Neuronal stem cell (in vitro differentiated cells): Measurements from ENCODE around the gene EIPR1.

Source experiments
- DNase-seq: peaks from one replicate; pipeline ENCODE4 v3.0.0-alpha.2; 2013; ENCODE audit warnings: low spot score
- H2AFZ ChIP-seq: one replicate; pipeline ENCODE4 v1.6.1; 2013; ENCODE audit warnings: mild to moderate bottlenecking, low read length, inconsistent platforms
- H2AK5ac ChIP-seq: 2 replicates; pipeline ENCODE4 v1.6.1; 2013; ENCODE audit warnings: low read depth, mild to moderate bottlenecking, inconsistent platforms, low read length, moderate library complexity, mixed read lengths
- H2BK120ac ChIP-seq: 2 replicates; pipeline ENCODE4 v1.6.1; 2013; ENCODE audit warnings: low read depth, mild to moderate bottlenecking, inconsistent platforms, low read length, moderate library complexity, mixed read lengths
- H2BK12ac ChIP-seq: one replicate; pipeline ENCODE4 v1.6.1; 2013; ENCODE audit warnings: low read length, inconsistent platforms
- H2BK15ac ChIP-seq: 2 replicates; pipeline ENCODE4 v1.6.1; 2013; ENCODE audit warnings: mild to moderate bottlenecking, low read length, inconsistent platforms, mixed read lengths
- H2BK5ac ChIP-seq: one replicate; pipeline ENCODE4 v1.6.1; 2013; ENCODE audit warnings: inconsistent platforms, mild to moderate bottlenecking, low read length, moderate library complexity
- H3K14ac ChIP-seq: one replicate; pipeline ENCODE4 v1.6.1; 2013; ENCODE audit warnings: low read length, inconsistent platforms
- H3K18ac ChIP-seq: 2 replicates; pipeline ENCODE4 v1.6.1; 2013; ENCODE audit warnings: low read length, inconsistent platforms
- H3K23ac ChIP-seq: 2 replicates; pipeline ENCODE4 v1.6.1; 2013; ENCODE audit warnings: low read depth, mild to moderate bottlenecking, mixed read lengths, low read length, inconsistent platforms; ENCODE audit not compliant: poor library complexity
- H3K27ac ChIP-seq: replicated peaks from 3 replicates; pipeline ENCODE4 v1.5.1; 2013; ENCODE audit warnings: low read length, inconsistent platforms
- H3K27me3 ChIP-seq, 3 experiments: 2 replicates each; pipeline ENCODE4 v1.6.1; 2013; ENCODE audit warnings: low read length in 3 of 3, mild to moderate bottlenecking in 2 of 3, inconsistent platforms in 1 of 3, low read depth in 1 of 3, mixed read lengths in 1 of 3, moderate library complexity in 1 of 3; ENCODE audit not compliant: control insufficient read depth in 3 of 3, insufficient read depth in 3 of 3
- H3K36me3 ChIP-seq, 2 donors: replicated peaks in 1 of 2; 2 replicates each; pipeline ENCODE4 v1.6.1; 2013; ENCODE audit warnings: low read length in 2 of 2; ENCODE audit not compliant: control insufficient read depth in 2 of 2, insufficient read depth in 2 of 2
- H3K4ac ChIP-seq: 2 replicates; pipeline ENCODE4 v1.6.1; 2013; ENCODE audit warnings: inconsistent platforms, mild to moderate bottlenecking, low read length, moderate library complexity
- H3K4me1 ChIP-seq, 2 donors: 1 replicate in 1 of 2; 2 replicates in 1 of 2; pipeline ENCODE4 v1.6.1; 2013; ENCODE audit warnings: low read length in 2 of 2, low read depth in 1 of 2; ENCODE audit not compliant: control insufficient read depth in 2 of 2, insufficient read depth in 1 of 2
- H3K4me2 ChIP-seq: one replicate; pipeline ENCODE4 v1.6.1; 2013; ENCODE audit warnings: mild to moderate bottlenecking, low read length, inconsistent platforms; ENCODE audit not compliant: insufficient read depth, poor library complexity, severe bottlenecking
- H3K4me3 ChIP-seq, 2 donors: 2 replicates each; pipeline ENCODE4 v1.5.1; 2013; ENCODE audit warnings: low read length in 2 of 2, mild to moderate bottlenecking in 2 of 2, inconsistent platforms in 1 of 2, moderate library complexity in 1 of 2
- H3K79me1 ChIP-seq: one replicate; pipeline ENCODE4 v1.6.1; 2013; ENCODE audit warnings: low read depth, mild to moderate bottlenecking, inconsistent platforms, low read length, moderate library complexity
- H3K9ac ChIP-seq: one replicate; pipeline ENCODE4 v1.6.1; 2013; ENCODE audit warnings: mild to moderate bottlenecking, low read depth, low read length, inconsistent platforms; ENCODE audit not compliant: poor library complexity
- H3K9me3 ChIP-seq, 2 donors: replicated peaks in 1 of 2; 2 replicates each; pipeline versions ENCODE3 to v1.6.1; 2013; ENCODE audit warnings: low read length in 2 of 2, mild to moderate bottlenecking in 2 of 2, inconsistent platforms in 1 of 2, low read depth in 1 of 2, mixed read lengths in 1 of 2, moderate library complexity in 1 of 2; ENCODE audit not compliant: control insufficient read depth in 2 of 2, insufficient read depth in 1 of 2
- H4K8ac ChIP-seq: one replicate; pipeline ENCODE4 v1.6.1; 2013; ENCODE audit warnings: low read depth, mild to moderate bottlenecking, inconsistent platforms, low read length, moderate library complexity
- H4K91ac ChIP-seq: one replicate; pipeline ENCODE4 v1.6.1; 2013; ENCODE audit warnings: low read length, low read depth, mild to moderate bottlenecking, inconsistent platforms; ENCODE audit not compliant: poor library complexity
- WGBS, 2 donors: extraction: QIAGEN DNeasy Blood & Tissue Kit; methylation state at CpG; one replicate each; pipeline ENCODE4 v1.1.7; 2013; ENCODE audit warnings: missing lambda C conversion rate in 2 of 2, mixed read lengths in 1 of 2; ENCODE audit not compliant: insufficient read length in 2 of 2, insufficient replicate concordance in 1 of 2; ENCODE audit errors: extremely low coverage in 2 of 2; 5-methylcytosine and 5-hydroxymethylcytosine counted together

EIPR1 gene

DNA sequence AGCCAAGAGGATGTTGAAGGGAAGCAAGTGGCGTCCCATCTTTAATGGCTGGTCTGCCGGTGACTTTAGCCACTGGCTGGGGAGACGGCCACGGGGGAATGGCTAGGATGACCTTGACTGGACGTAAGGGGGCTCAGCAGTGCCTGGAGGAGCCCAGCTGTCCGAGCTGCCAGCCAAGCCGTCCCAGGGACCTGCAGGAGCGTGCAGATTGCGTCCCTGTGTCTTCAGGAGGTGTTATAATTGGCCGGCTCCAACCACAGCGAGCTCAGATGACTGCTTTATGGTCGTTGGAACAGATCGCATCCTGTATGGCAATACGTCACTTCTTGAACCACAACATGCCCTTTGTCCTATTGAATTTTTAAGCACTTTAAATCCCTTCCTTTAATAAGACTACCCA is 204.6 kb downstream of the EIPR1 start:
- Histone ChIP-seq H2BK120ac (no peak overlapping the region), H3K23ac (no peak overlapping the region), H2BK15ac (no peak overlapping the region), H3K9me3 (no peaks in the 10 kb centered on the region), H2BK5ac (no peak overlapping the region), H2AFZ (no peak overlapping the region), H4K8ac (no peak overlapping the region), H3K18ac (no peak overlapping the region), H3K27ac (no peak overlapping the region), H3K14ac (no peak overlapping the region), H3K27me3 (no peaks in the 10 kb centered on the region), H2AK5ac (no peak overlapping the region), H3K36me3 (peaks cover 6 to 16% of the 10 kb centered on the region in 2 donors), H3K9ac (no peak overlapping the region), H2BK12ac (no peak overlapping the region), H3K4me3 (no peak overlapping the region), H3K4ac (no peak overlapping the region), H4K91ac (no peak overlapping the region), H3K79me1 (no peaks in the 10 kb centered on the region), H3K4me1 (peaks cover 13 to 14% of the 10 kb centered on the region in 2 donors), H3K4me2 (no peak overlapping the region)
- WGBS, 2 donors, result no CpG with 5 or more reads among the region's 14 CpGs
- DNase-seq, result no peak

DNA sequence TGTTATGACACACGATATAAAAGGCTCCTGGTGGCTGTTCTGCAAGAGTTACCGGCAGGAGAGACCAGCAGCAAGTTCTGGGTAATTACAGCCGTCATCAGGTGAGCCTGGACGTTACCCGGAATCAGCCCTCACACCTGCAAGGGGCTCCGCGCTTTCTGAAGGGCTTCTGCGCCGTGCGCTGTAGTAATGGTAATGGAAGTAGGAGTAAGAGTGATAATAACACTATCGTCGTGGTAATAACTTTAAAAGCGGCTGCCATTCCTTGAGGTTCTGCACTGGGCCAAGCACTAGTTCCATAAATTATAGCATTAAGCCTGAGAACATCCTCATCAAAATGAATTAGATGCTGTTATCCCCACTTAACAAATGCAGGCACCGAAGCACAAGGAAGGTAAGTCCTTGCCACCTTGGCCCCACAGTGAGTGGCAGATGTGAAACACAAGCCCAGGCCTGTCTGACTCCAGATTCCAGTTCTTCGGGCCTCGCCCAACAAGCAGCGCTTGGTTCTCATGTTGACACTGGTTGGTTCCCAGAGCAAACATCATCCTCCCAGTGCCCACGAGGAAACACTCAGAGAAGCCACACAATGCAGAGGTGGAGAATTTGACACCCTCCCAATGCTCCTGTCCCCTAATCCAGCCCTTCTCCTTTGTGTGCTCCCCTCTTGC is 205.2 kb downstream of the EIPR1 start:
- Histone ChIP-seq H4K91ac (no peak overlapping the region), H3K9me3 (no peaks in the 10 kb centered on the region), H3K14ac (no peak overlapping the region), H3K23ac (no peak overlapping the region), H4K8ac (no peak overlapping the region), H2AK5ac (no peak overlapping the region), H2BK12ac (no peak overlapping the region), H2BK120ac (no peak overlapping the region), H2AFZ (no peak overlapping the region), H2BK15ac (no peak overlapping the region), H3K18ac (no peak overlapping the region), H3K36me3 (peaks cover 6 to 13% of the 10 kb centered on the region in 2 donors), H3K4me3 (no peak overlapping the region), H3K4me1 (peaks cover 13 to 14% of the 10 kb centered on the region in 2 donors), H3K27me3 (no peaks in the 10 kb centered on the region), H3K79me1 (no peaks in the 10 kb centered on the region), H3K4me2 (no peak overlapping the region), H3K4ac (no peak overlapping the region), H3K27ac (no peak overlapping the region), H2BK5ac (no peak overlapping the region), H3K9ac (no peak overlapping the region)
- no CpG with 5 or more reads among the region's 18 CpGs for WGBS, 2 donors
- DNase-seq, result no peak

DNA sequence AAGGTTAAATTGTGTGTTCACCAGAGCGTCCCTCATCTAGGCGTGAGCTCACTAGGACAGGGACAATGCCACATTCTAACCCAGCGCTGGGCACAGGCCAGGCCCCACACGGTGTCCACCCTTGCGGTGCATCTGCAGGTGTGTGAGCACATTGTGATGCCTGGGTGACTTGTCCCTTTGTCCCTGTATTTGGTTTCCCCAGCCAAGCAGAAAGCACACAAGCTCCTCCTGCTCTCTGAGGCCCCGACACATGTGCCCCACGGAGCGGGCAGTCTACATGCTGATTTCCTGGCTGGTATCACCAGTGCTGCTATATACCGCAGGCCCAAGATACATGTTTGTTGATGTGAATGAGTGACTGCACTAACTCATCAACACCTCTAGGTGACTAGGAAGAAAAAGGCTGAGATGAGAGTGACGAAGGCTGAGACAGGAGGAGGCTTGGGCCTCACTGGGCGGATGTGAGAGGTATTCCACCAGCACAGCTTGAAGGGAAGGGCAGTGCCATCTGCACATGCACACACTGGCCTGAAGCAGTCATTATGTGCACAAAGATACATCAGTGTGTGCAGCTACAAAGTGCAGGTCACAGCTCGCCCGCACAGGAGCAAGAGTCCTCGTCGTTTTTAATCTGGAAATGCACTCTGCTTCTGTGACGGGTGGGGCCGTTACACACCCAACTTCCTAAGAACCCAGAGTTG is 205.9 kb downstream of the EIPR1 start:
- Histone ChIP-seq H3K36me3 (peaks cover 6 to 13% of the 10 kb centered on the region in 2 donors), H2BK15ac (no peak overlapping the region), H3K4ac (no peak overlapping the region), H2AK5ac (no peak overlapping the region), H2AFZ (no peak overlapping the region), H3K27me3 (no peaks in the 10 kb centered on the region), H3K4me1 (peaks cover 13 to 14% of the 10 kb centered on the region in 2 donors), H3K4me2 (no peak overlapping the region), H2BK5ac (no peak overlapping the region), H3K79me1 (no peaks in the 10 kb centered on the region), H3K27ac (no peak overlapping the region), H4K8ac (no peak overlapping the region), H3K23ac (no peak overlapping the region), H2BK12ac (no peak overlapping the region), H4K91ac (no peak overlapping the region), H3K9me3 (no peaks in the 10 kb centered on the region), H3K14ac (no peak overlapping the region), H3K9ac (no peak overlapping the region), H3K4me3 (no peak overlapping the region), H2BK120ac (no peak overlapping the region), H3K18ac (no peak overlapping the region)
- no CpG with 5 or more reads among the region's 17 CpGs for WGBS, 2 donors
- no peak for DNase-seq

DNA sequence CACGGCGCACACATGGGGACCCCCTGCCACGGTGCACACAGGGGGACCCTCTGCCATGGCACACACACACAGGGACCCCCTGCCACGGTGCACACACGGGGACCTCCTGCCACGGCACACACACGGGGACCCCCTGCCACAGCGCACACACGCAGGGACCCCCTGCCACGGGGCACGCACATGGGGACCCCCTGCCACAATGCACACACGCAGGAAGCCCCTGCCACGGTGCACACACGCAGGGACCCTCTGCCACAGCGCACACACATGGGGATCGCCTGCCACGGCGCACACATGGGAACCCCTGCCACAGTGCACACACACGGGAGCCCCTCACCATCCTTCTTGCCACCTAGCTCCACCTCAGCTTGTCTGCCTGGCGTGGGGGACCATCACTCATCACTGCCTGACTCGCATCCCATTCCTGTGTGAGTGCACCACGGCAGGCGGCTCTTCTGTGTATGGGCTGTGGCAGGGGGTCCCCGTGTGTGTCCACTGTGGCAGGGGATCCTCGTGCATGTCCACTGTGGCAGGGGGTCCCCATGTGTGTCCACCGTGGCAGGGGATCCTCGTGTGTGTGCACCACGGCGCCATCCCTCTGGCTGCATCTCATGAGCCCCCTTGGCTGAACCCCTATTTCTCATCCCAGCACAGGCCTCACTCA is 206.7 kb downstream of the EIPR1 start:
- no peak overlapping the region for H2AK5ac ChIP-seq
- no CpG with 5 or more reads among the region's 29 CpGs for WGBS, 2 donors
- peaks cover 6 to 13% of the 10 kb centered on the region in 2 donors for H3K36me3 ChIP-seq

More for the DNA sequence above, 206.7 kb downstream of the EIPR1 start:
- Histone ChIP-seq H2BK5ac (peak overlapping the region; percentile 14), H4K91ac (peak overlapping the region; percentile 68), H3K14ac (peak overlapping the region; percentile 60), H2BK15ac (no peak overlapping the region), H3K27me3 (no peaks in the 10 kb centered on the region), H3K4me3 (no peak overlapping the region), H3K79me1 (no peaks in the 10 kb centered on the region), H3K9me3 (no peaks in the 10 kb centered on the region), H3K27ac (no peak overlapping the region), H2BK12ac (peak overlapping the region; percentile 82), H2BK120ac (no peak overlapping the region), H3K4ac (peak overlapping the region; percentile 31), H2AFZ (no peak overlapping the region), H3K23ac (peak overlapping the region; percentile 53), H3K9ac (peak overlapping the region; percentile 3), H3K4me2 (no peak overlapping the region), H4K8ac (no peak overlapping the region), H3K4me1 (peaks cover 13 to 14% of the 10 kb centered on the region in 2 donors), H3K18ac (peak overlapping the region; percentile 44)
- no peak for DNase-seq
